ENCODE data around the gene MYPOP.

The MYPOP gene

GRCh38 chr19:45901912-45902650 is at the start of gene MYPOP:
MYPOP (minus strand) TSS chr19:45902613; CDS start chr19:45901773, 840 bp downstream.
- no peak for DNase-seq

- DNase-seq: no peak
Observed at GRCh38 chr19:45947926-45948325, 45.5 kb upstream of the MYPOP start.

DNA sequence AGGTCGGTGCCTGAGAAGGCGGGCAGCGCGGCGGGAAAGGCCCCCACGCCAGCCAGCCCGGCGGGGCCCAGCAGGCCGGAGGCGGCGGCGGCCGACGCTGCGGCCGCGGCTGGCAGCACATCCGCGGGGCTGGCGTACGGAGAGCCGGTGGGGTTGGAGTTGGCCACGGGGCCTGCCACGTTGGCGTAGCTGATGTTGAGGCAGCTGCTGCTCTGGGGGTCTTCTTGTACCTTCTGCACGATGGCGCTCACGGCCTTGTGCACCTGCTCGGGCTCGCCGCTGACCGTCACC is 38.0 kb upstream of the MYPOP start:
- no peak for DNase-seq

DNA sequence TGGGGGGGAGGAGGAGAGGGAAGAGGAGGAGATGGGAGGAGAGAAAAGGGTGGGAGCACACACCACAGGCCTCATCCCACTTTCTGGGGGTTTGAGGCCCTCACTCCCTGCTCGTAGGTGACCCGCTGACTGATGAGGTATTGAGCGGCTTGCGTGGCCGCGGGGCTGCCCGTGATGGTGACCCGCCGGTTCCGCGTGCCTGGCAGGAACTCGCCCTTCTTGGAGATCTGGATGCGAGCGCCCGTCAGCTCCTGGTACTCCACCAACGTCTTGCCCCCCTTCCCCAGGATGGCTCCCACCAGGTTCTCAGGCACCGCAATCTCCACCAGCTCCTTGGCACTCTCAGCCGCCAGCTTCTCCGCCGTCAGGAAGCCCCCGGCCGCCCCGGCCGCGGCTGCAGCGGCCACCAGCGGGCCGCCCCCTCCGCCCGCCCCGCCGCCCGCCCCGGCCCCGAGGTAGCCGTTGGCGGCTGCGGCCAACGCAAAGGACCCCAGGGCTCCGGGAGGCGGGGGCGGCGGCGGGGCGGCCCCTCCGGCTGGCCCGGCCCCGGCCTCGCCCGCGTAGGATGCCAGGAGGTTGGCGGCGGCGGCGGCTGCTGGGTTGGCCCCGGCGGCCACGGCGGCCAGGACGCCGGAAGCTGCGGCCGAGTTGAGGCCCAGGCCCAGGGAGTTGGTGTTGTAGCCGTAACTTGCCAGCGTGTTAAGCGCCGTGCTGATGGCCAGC is 37.5 kb upstream of the MYPOP start:
- DNase-seq: no peak

- no peak for DNase-seq
Observed at GRCh38 chr19:45938733-45939319, 36.4 kb upstream of the MYPOP start.

GRCh38 chr19:45935267-45935666 is 32.9 kb upstream of the MYPOP start:
- DNase-seq: no peak

GRCh38 chr19:45934551-45935230 is 32.3 kb upstream of the MYPOP start:
- DNase-seq: no peak

DNA sequence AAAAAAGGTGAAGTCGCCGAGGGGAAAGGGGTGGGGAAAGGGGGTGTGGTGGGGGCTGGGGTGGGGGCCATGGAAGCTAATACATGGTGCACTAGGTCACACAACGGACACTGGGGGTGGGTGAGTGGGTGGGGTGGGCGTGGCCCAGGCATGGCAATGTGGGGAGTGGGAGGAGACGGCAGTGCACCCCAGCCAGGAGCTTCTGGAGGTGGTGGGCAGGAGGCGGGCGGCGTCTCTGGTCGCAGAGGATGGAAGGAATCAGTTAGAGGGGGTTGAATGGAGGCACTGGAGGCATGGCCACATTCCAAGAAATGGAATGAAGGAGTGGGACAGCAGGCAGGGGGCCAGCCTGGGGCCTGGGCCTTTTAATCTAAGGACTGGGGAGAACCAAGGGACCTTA is 31.3 kb upstream of the MYPOP start:
- no peak for DNase-seq

GRCh38 chr19:45931055-45931454 is 28.6 kb upstream of the MYPOP start:
- no peak for DNase-seq

DNA sequence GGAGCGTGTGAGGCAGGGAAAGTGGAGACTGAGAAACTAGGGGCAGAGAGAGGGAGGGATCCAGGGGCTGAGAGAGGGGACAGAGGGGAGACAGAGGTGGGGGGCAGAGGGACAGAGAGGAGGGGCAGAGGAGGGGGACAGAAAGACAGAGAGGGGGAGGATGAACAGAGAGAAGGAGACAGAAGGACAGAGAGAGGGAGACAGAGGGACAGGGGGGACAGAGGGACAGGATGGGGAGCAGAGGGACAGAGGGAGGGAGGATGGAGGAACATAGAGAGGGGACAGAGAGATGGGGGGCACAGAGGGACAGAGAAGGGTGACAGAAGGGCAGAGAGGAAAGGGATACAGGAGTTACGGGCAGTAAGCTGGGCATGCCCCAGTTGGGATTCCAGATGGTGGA is 26.8 kb upstream of the MYPOP start:
- no peak for DNase-seq

GRCh38 chr19:45927565-45928261 is 25.3 kb upstream of the MYPOP start:
- DNase-seq: peak; percentile 97 to 98

DNA sequence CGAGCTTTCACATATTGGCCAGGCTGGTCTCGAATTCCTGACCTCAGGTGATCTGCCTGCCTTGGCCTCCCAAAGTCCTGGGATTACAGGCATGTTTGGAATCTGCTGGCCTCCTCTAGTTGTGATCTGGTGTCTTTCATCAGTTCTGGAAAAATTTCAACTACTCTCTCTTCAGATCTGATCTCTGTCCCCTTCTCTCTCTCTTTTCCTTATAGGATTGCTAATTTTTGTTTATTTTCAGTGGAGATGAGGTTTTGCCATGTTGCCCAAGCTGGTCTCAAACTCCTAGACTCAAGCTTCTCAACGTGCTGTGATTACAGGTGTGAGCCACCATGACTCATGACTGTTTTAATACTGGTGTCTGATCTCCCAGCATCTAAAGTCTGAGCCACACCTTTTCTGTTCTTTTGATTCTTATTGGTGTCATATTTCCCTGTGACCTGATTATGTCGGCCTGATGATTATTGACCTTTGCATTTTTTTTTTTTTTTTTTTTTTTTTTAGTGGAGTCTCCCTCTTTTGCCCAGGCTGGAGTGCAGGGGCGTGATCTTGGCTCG is 22.6 kb upstream of the MYPOP start:
- no peak for DNase-seq

GRCh38 chr19:45922281-45922680 is 19.9 kb upstream of the MYPOP start:
- no peak for DNase-seq

- DNase-seq: no peak
Observed at GRCh38 chr19:45920458-45920857, 18.0 kb upstream of the MYPOP start.

DNA sequence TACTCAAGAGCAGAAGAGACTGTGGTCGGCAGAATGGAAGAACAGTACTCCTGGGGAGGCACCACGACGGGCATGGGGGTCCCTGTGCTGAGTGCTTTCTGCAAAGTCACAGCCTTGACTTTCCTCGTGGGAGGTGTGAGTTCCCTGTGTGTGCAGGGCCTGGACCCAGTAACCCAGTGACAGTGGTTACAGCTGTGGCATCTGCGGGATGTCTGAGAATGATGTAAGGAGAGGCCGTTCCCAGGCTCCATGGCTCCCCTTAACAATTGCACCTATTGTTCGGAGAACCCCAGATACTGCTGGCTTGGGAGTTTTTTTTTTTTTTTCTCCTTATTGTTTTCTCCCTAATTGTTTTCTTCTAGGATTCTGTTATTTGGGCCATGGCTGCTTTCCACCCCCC is 17.3 kb upstream of the MYPOP start:
- no peak for DNase-seq

- no peak for DNase-seq
Observed at GRCh38 chr19:45918721-45919120, 16.3 kb upstream of the MYPOP start.

GRCh38 chr19:45917421-45918091 is 15.1 kb upstream of the MYPOP start:
- no peak for DNase-seq

DNA sequence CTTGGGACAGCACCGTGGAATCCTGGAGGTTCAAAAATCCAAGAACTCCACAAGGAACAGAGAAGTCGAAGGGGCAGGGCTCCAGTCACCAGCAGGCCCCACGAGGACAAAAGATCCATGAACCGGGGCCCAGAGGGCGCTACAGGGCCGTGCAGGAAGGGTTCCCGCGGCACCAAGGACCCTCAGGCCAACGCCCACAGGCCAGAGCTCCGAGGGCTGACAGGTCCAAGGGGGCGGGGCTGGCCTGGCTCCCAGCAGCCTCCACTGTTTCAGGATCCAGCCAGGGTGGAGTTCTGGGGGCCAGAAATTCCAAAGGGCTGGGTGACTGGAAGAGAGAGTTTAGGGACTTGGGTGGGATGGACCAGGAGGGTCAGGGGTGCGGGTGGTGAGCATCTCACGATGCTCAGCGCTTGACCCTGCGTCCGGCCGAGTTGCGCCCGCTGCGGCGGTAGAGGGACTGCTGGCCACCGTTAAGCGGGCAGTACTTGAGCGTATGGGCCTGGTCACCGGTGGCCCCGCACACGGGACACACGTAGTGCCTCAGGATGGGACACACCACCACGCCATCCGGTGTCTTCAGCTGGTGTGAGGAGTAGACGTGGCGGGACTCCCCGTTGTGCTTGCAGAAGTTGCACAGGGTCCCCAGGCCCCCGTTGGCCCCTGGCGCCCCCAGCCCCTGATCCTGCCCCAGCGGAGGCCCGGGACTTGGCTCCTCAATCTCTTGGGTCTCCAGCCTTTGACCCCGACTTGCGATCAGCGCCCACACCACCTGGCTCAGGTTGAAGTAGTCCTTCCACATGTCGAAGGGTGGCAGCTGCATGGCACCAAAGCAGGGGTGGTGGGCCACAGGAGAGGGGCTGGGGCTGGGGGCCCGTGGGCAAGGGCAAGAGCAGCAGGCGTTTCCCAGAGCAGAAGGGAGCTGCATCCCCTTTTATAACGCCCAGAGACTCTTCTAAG is 11.7 kb upstream of the MYPOP start, which contains the start of gene NANOS2:
TSS of gene NANOS2 (minus strand) at position 905 of the 957 bp plus-strand sequence. CDS start at position 820, 85 bp downstream.
- DNase-seq: peak in 1 of 2 experiments; percentile 26

GRCh38 chr19:45911291-45911690 is 8.9 kb upstream of the MYPOP start:
- DNase-seq: no peak

- DNase-seq: no peak
Observed at GRCh38 chr19:45908956-45909355, 6.5 kb upstream of the MYPOP start.

- no peak for DNase-seq
Observed at GRCh38 chr19:45906221-45906620, 3.8 kb upstream of the MYPOP start.
